Measurements from ENCODE around the gene FBRSL1.

Gene FBRSL1

GRCh38 chr12:132481345-132481744 is 8.6 kb upstream of the FBRSL1 start:
- Histone ChIP-seq H3K4me3 (ENCODE audit: low read length) (no peak overlapping the region), H3K9ac (ENCODE audit: low read length) (no peak overlapping the region), H3K36me3 (ENCODE audit: control insufficient read depth, insufficient read depth, low read length, severe bottlenecking) (no peaks in the 10 kb centered on the region), H3K9me3 (ENCODE audit: control insufficient read depth, low read length) (peaks cover 3% of the 10 kb centered on the region), H3K4me1 (ENCODE audit: control insufficient read depth, insufficient read depth, low read length) (no peaks in the 10 kb centered on the region), H3K27me3 (replicated peaks; ENCODE audit: control insufficient read depth, insufficient read depth, low read length) (peaks cover 25% of the 10 kb centered on the region)
- no peak for DNase-seq (ENCODE audit: low read depth)

DNA sequence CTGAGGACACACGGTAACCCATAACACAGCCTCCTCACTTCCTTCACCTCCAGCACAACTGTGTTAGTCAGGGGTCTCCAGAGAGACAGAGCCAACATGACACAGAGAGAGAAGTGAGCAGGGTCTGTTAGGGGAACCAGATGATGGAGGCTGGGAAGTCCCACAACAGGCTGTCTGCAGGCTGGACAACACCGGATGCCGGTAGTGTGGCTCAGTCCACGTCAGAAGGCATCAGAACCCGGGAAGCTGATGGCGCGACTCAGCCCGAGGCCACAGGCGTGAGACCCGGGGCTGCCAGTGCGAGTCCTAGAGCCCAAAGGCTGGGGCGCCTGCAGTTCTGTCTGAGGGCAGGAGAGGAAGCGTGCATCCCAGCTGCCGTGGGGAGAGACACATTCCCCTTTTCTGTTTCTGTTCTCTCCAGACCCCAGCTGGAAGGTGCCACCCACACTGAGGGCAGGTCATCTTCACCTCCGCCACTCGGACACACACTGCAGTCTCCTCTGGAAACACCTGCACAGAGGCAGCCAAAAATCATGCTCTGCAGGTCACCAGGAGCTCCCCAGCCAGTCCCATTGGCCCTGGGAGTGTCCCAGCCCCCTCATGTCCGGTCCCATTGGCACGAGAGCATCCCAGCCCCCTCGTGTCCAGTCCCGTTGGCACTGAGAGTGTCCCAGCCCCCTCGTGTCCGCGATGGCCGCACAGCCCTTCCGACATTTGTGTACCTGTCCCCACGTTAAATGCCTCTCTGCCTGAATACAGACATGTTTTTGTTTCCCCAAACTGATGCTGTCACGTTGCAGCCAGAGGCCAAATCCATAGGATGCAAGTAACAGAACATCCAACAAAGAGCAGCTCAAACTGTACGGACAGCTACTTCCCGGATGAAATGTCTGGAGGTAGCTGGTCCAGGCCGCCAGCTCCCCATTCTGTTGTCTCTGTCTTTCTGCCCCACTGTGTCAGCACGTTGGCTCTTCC is 7.9 kb upstream of the FBRSL1 start:
- peaks cover 25% of the 10 kb centered on the region for H3K27me3 ChIP-seq (replicated peaks; ENCODE audit: control insufficient read depth, insufficient read depth, low read length)
- no peak for DNase-seq (ENCODE audit: low read depth)
- no peak overlapping the region for H3K9ac ChIP-seq (ENCODE audit: low read length)
- H3K4me3 ChIP-seq (ENCODE audit: low read length), result no peak overlapping the region
- no peaks in the 10 kb centered on the region for H3K4me1 ChIP-seq (ENCODE audit: control insufficient read depth, insufficient read depth, low read length)
- no peaks in the 10 kb centered on the region for H3K36me3 ChIP-seq (ENCODE audit: control insufficient read depth, insufficient read depth, low read length, severe bottlenecking)
- H3K9me3 ChIP-seq (ENCODE audit: control insufficient read depth, low read length), result peaks cover 3% of the 10 kb centered on the region

GRCh38 chr12:132482771-132483170 is 7.2 kb upstream of the FBRSL1 start:
- Histone ChIP-seq H3K27me3 (replicated peaks; ENCODE audit: control insufficient read depth, insufficient read depth, low read length) (peaks cover 25% of the 10 kb centered on the region), H3K9me3 (ENCODE audit: control insufficient read depth, low read length) (peaks cover 3% of the 10 kb centered on the region), H3K9ac (ENCODE audit: low read length) (no peak overlapping the region), H3K36me3 (ENCODE audit: control insufficient read depth, insufficient read depth, low read length, severe bottlenecking) (no peaks in the 10 kb centered on the region), H3K4me1 (ENCODE audit: control insufficient read depth, insufficient read depth, low read length) (no peaks in the 10 kb centered on the region), H3K4me3 (ENCODE audit: low read length) (no peak overlapping the region)
- no peak for DNase-seq (ENCODE audit: low read depth)

DNA sequence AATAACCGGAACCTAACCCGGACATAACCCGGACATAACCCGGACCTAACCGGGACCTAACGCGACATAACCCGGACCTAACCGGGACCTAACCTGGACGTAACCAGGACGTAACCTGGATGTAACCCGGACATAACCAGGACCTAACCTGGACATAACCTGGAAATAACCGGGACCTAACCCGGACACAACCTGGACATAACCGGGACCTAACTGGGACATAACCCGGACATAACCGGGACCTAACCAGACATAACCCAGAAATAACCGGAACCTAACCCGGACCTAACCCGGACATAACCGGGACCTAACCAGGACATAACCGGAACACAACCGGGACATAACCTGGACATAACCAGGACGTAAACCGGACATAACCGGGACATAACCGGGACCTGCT is 6.7 kb upstream of the FBRSL1 start:
- no peak overlapping the region for H3K4me3 ChIP-seq (ENCODE audit: low read length)
- H3K9me3 ChIP-seq (ENCODE audit: control insufficient read depth, low read length), result peaks cover 3% of the 10 kb centered on the region
- no peaks in the 10 kb centered on the region for H3K4me1 ChIP-seq (ENCODE audit: control insufficient read depth, insufficient read depth, low read length)
- no peaks in the 10 kb centered on the region for H3K36me3 ChIP-seq (ENCODE audit: control insufficient read depth, insufficient read depth, low read length, severe bottlenecking)
- no peak overlapping the region for H3K9ac ChIP-seq (ENCODE audit: low read length)
- DNase-seq (ENCODE audit: low read depth), result no peak
- peaks cover 25% of the 10 kb centered on the region for H3K27me3 ChIP-seq (replicated peaks; ENCODE audit: control insufficient read depth, insufficient read depth, low read length)

DNA sequence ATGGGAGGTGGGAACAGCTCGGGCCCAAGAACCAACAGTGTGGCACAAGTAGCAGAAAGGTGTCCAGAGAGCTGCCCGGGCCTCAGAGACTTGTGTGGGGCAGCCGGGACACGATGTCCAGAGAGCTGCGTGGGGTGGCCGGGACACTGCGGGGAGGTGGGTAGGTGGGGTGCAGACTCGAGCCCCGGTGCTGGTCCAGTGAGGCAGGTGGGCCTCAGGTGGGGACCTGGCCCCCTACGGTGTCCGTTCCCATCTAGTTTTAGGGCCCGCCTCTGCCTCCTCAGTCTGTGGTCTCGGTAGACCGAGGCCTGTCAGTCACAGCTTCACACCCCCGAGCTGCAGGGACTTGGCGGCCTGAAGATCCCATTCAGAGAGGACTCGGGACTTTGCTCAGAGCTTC is 6.3 kb upstream of the FBRSL1 start:
- H3K4me3 ChIP-seq (ENCODE audit: low read length), result no peak overlapping the region
- no peak for DNase-seq (ENCODE audit: low read depth)
- no peaks in the 10 kb centered on the region for H3K4me1 ChIP-seq (ENCODE audit: control insufficient read depth, insufficient read depth, low read length)
- peaks cover 3% of the 10 kb centered on the region for H3K9me3 ChIP-seq (ENCODE audit: control insufficient read depth, low read length)
- H3K27me3 ChIP-seq (replicated peaks; ENCODE audit: control insufficient read depth, insufficient read depth, low read length), result peaks cover 25% of the 10 kb centered on the region
- no peaks in the 10 kb centered on the region for H3K36me3 ChIP-seq (ENCODE audit: control insufficient read depth, insufficient read depth, low read length, severe bottlenecking)
- H3K9ac ChIP-seq (ENCODE audit: low read length), result no peak overlapping the region

GRCh38 chr12:132484183-132484890 is 5.6 kb upstream of the FBRSL1 start:
- H3K27me3 ChIP-seq (replicated peaks; ENCODE audit: control insufficient read depth, insufficient read depth, low read length), result peaks cover 23% of the 10 kb centered on the region
- H3K4me3 ChIP-seq (ENCODE audit: low read length), result no peak overlapping the region
- no peak overlapping the region for H3K9ac ChIP-seq (ENCODE audit: low read length)
- H3K9me3 ChIP-seq (ENCODE audit: control insufficient read depth, low read length), result peaks cover 3% of the 10 kb centered on the region
- H3K36me3 ChIP-seq (ENCODE audit: control insufficient read depth, insufficient read depth, low read length, severe bottlenecking), result no peaks in the 10 kb centered on the region
- DNase-seq (ENCODE audit: low read depth), result no peak
- no peaks in the 10 kb centered on the region for H3K4me1 ChIP-seq (ENCODE audit: control insufficient read depth, insufficient read depth, low read length)

- H3K9ac ChIP-seq (ENCODE audit: low read length), result no peak overlapping the region
These were observed 5.0 kb upstream of the FBRSL1 start for GRCh38 chr12:132484891-132485441.

DNA sequence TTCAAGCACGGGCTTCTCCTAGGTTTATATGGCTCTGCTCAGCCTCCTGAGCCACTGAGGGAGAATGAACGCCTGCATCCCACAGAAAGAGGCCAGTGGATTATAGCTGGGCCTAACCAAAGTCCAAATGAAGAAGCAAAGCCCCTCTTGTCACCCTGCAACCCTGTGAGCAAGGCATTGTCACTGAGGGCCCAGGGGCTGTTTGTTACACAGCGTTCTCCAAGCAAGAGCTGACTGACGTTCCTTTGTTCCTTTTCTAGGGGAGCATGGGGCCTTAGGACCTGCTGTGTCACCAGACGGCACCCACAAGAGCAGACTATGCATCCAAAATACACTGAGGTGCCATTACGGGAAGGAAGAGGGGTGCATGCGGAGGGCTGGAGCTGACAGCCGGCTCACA is 4.3 kb upstream of the FBRSL1 start:
- Histone ChIP-seq H3K9me3 (ENCODE audit: control insufficient read depth, low read length) (peaks cover 3% of the 10 kb centered on the region), H3K9ac (ENCODE audit: low read length) (no peak overlapping the region), H3K27me3 (replicated peaks; ENCODE audit: control insufficient read depth, insufficient read depth, low read length) (peaks cover 21% of the 10 kb centered on the region), H3K4me1 (ENCODE audit: control insufficient read depth, insufficient read depth, low read length) (no peaks in the 10 kb centered on the region), H3K4me3 (ENCODE audit: low read length) (no peak overlapping the region), H3K36me3 (ENCODE audit: control insufficient read depth, insufficient read depth, low read length, severe bottlenecking) (no peaks in the 10 kb centered on the region)
- no peak for DNase-seq (ENCODE audit: low read depth)

More at GRCh38 chr12:132484891-132485441, 5.0 kb upstream of the FBRSL1 start:
- no peak for DNase-seq (ENCODE audit: low read depth)
- H3K9me3 ChIP-seq (ENCODE audit: control insufficient read depth, low read length), result peaks cover 3% of the 10 kb centered on the region
- H3K4me3 ChIP-seq (ENCODE audit: low read length), result no peak overlapping the region
- no peaks in the 10 kb centered on the region for H3K4me1 ChIP-seq (ENCODE audit: control insufficient read depth, insufficient read depth, low read length)
- peaks cover 21% of the 10 kb centered on the region for H3K27me3 ChIP-seq (replicated peaks; ENCODE audit: control insufficient read depth, insufficient read depth, low read length)
- no peaks in the 10 kb centered on the region for H3K36me3 ChIP-seq (ENCODE audit: control insufficient read depth, insufficient read depth, low read length, severe bottlenecking)

GRCh38 chr12:132486168-132486567 is 3.8 kb upstream of the FBRSL1 start:
- H3K36me3 ChIP-seq (ENCODE audit: control insufficient read depth, insufficient read depth, low read length, severe bottlenecking), result no peaks in the 10 kb centered on the region
- no peak overlapping the region for H3K9ac ChIP-seq (ENCODE audit: low read length)
- no peak for DNase-seq (ENCODE audit: low read depth)
- H3K4me3 ChIP-seq (ENCODE audit: low read length), result no peak overlapping the region
- peaks cover 4% of the 10 kb centered on the region for H3K4me1 ChIP-seq (ENCODE audit: control insufficient read depth, insufficient read depth, low read length)
- peaks cover 3% of the 10 kb centered on the region for H3K9me3 ChIP-seq (ENCODE audit: control insufficient read depth, low read length)
- H3K27me3 ChIP-seq (replicated peaks; ENCODE audit: control insufficient read depth, insufficient read depth, low read length), result peaks cover 20% of the 10 kb centered on the region

DNA sequence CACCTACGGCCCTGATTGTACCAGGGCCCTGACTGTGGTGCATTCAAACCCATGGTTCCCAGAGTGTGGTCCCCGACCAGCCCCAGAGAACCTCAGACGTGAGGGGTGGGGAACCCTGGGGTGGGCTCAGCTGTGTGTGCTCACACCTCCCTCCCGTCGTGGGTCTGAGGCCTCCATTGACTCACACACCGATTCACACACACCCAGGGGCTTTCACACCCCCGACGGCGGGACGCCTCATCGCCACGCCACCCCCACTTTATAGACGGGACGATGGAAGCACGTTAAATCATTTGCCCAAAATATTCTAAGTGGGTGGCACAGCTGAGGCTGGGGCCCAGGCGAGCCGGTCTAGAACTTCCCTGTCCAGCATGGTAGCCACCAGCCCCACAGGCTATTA is 3.4 kb upstream of the FBRSL1 start:
- no peaks in the 10 kb centered on the region for H3K36me3 ChIP-seq (ENCODE audit: control insufficient read depth, insufficient read depth, low read length, severe bottlenecking)
- H3K4me3 ChIP-seq (ENCODE audit: low read length), result no peak overlapping the region
- H3K4me1 ChIP-seq (ENCODE audit: control insufficient read depth, insufficient read depth, low read length), result peaks cover 8% of the 10 kb centered on the region
- no peak overlapping the region for H3K9ac ChIP-seq (ENCODE audit: low read length)
- peaks cover 16% of the 10 kb centered on the region for H3K27me3 ChIP-seq (replicated peaks; ENCODE audit: control insufficient read depth, insufficient read depth, low read length)
- peaks cover 3% of the 10 kb centered on the region for H3K9me3 ChIP-seq (ENCODE audit: control insufficient read depth, low read length)
- DNase-seq (ENCODE audit: low read depth), result no peak

DNA sequence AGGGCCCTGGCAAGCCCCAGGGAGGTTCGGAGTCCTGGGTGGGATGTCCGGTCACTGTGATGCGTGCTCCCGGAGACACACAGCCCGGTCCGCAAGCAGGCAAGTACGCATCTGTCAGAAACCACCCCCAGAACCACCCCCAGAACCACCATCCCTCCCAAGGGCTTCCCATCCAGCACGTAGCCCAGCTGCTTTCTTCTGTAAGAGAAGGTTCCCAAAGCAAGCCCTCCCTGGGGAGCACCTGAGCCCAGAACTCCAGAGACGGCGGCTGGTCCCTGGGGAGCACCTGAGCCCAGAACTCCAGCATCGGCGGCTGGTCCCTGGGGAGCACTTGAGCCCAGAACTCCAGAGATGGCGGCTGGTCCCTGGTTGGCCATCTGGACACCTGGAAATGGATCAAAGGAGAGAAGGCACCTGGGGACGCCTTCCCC is 2.6 kb upstream of the FBRSL1 start:
- Histone ChIP-seq H3K9ac (ENCODE audit: low read length) (no peak overlapping the region), H3K4me3 (ENCODE audit: low read length) (no peak overlapping the region), H3K36me3 (ENCODE audit: control insufficient read depth, insufficient read depth, low read length, severe bottlenecking) (no peaks in the 10 kb centered on the region), H3K9me3 (ENCODE audit: control insufficient read depth, low read length) (peaks cover 3% of the 10 kb centered on the region), H3K4me1 (ENCODE audit: control insufficient read depth, insufficient read depth, low read length) (peaks cover 15% of the 10 kb centered on the region), H3K27me3 (replicated peaks; ENCODE audit: control insufficient read depth, insufficient read depth, low read length) (peaks cover 9% of the 10 kb centered on the region)
- DNase-seq (ENCODE audit: low read depth), result no peak
